Activated CD8-positive, alpha-beta memory T cell treated with anti-CD3 and anti-CD28 coated beads for 36 hours (primary cell): Measurements from ENCODE around the gene CRISP3. TPM values are rescaled to one million over a fixed set of nuclear protein-coding genes. Genes with fewer than 3 reads are reported as not detected.
"Not testable (repeated sequence)": the region's sequence is repeated elsewhere in the genome, so short reads cannot be mapped to it uniquely, and the experiment has no call there.

Experiments used
- CTCF ChIA-PET: fragments of 350-600 bp; sonication (Branson Sonifier 250); formaldehyde crosslinking; loops from one replicate; lab custom pipeline; 2021; ENCODE audit warnings: antibody characterized with exemption; lab: Charles Lee
- POLR2A ChIA-PET: fragments of 350-600 bp; sonication (Branson Sonifier 250); formaldehyde crosslinking; loops from one replicate; lab custom pipeline; 2021; ENCODE audit warnings: antibody characterized with exemption; lab: Charles Lee
- total RNA-seq, 2 experiments: library from RNA; stranded (reverse); gene quantifications; one replicate each; pipeline ENCODE4 v1.2.3, GENCODE V29; 2021

CRISP3 gene
- total RNA-seq, result not detected

- POLR2A ChIA-PET, result no interaction called here
- CTCF ChIA-PET, result no interaction called here
Observed at GRCh38 chr6:49744259-49744658, at the start of gene CRISP3. TSS of gene CRISP3 (minus strand) at chr6:49744388. CDS start at chr6:49744367, 21 bp downstream.

- POLR2A ChIA-PET, result no interaction called here
- CTCF ChIA-PET, result no interaction called here
Observed at GRCh38 chr6:49790341-49790740, 46.2 kb upstream of the CRISP3 start.

GRCh38 chr6:49787176-49787575 lies 43.0 kb upstream of the CRISP3 start, which contains the start of gene PGK2:
TSS of gene PGK2 (minus strand) at chr6:49787285. CDS start at chr6:49787187, 98 bp downstream.
- ChIA-PET POLR2A (no interaction called here), CTCF (no interaction called here)

GRCh38 chr6:49784272-49784671 lies 40.1 kb upstream of the CRISP3 start:
- POLR2A ChIA-PET, result no interaction called here

GRCh38 chr6:49782725-49783124 lies 38.5 kb upstream of the CRISP3 start:
- ChIA-PET CTCF (no interaction called here), POLR2A (no interaction called here)

More at GRCh38 chr6:49784272-49784671, 40.1 kb upstream of the CRISP3 start:
- CTCF ChIA-PET, result no interaction called here

GRCh38 chr6:49782293-49782692 lies 38.1 kb upstream of the CRISP3 start:
- POLR2A ChIA-PET, result no interaction called here
- CTCF ChIA-PET, result no interaction called here

- POLR2A ChIA-PET, result no interaction called here
- CTCF ChIA-PET, result no interaction called here
Observed at GRCh38 chr6:49776444-49776843, 32.3 kb upstream of the CRISP3 start.

- POLR2A ChIA-PET, result no interaction called here
Observed at GRCh38 chr6:49775043-49775442, 30.9 kb upstream of the CRISP3 start.

GRCh38 chr6:49772285-49772684 lies 28.1 kb upstream of the CRISP3 start:
- ChIA-PET POLR2A (no interaction called here), CTCF (no interaction called here)

More at GRCh38 chr6:49775043-49775442, 30.9 kb upstream of the CRISP3 start:
- CTCF ChIA-PET, result no interaction called here

- ChIA-PET POLR2A (no interaction called here), CTCF (no interaction called here)
Observed at GRCh38 chr6:49766762-49767161, 22.6 kb upstream of the CRISP3 start.

- ChIA-PET CTCF (no interaction called here), POLR2A (no interaction called here)
Observed at GRCh38 chr6:49764571-49765236, 20.5 kb upstream of the CRISP3 start.

- ChIA-PET CTCF (no interaction called here), POLR2A (no interaction called here)
Observed at GRCh38 chr6:49743429-49743828, 759 bp downstream of the CRISP3 start.

- POLR2A ChIA-PET, result no interaction called here
Observed at GRCh38 chr6:49739423-49739822, 4.8 kb downstream of the CRISP3 start.

GRCh38 chr6:49736017-49736508 lies 8.1 kb downstream of the CRISP3 start:
- ChIA-PET POLR2A (no interaction called here), CTCF (no interaction called here)

More at GRCh38 chr6:49739423-49739822, 4.8 kb downstream of the CRISP3 start:
- CTCF ChIA-PET, result no interaction called here

- ChIA-PET POLR2A (no interaction called here), CTCF (no interaction called here)
Observed at GRCh38 chr6:49733680-49734079, 10.5 kb downstream of the CRISP3 start.

- ChIA-PET POLR2A (no interaction called here), CTCF (no interaction called here)
Observed at GRCh38 chr6:49732781-49733180, 11.4 kb downstream of the CRISP3 start.

GRCh38 chr6:49730251-49730650 lies 13.9 kb downstream of the CRISP3 start:
- CTCF ChIA-PET, result no interaction called here
- POLR2A ChIA-PET, result no interaction called here

GRCh38 chr6:49723917-49724316 lies 20.3 kb downstream of the CRISP3 start:
- CTCF ChIA-PET, POLR2A ChIA-PET: not testable (repeated sequence)

GRCh38 chr6:49721297-49721696 lies 22.9 kb downstream of the CRISP3 start:
- POLR2A ChIA-PET, result no interaction called here
- CTCF ChIA-PET, result no interaction called here

- POLR2A ChIA-PET, result no interaction called here
Observed at GRCh38 chr6:49720372-49720771, 23.8 kb downstream of the CRISP3 start.

GRCh38 chr6:49713346-49713745 lies 30.8 kb downstream of the CRISP3 start, which contains the start of gene CRISP2:
TSS of gene CRISP2 (minus strand) at chr6:49713543. CDS start at chr6:49709196, 4,347 bp downstream.
- ChIA-PET POLR2A (no interaction called here), CTCF (no interaction called here)

More at GRCh38 chr6:49720372-49720771, 23.8 kb downstream of the CRISP3 start:
- CTCF ChIA-PET, result no interaction called here
